Right atrium auricular region (tissue), 2 donors: ENCODE results near the gene PLA2G4F. TPM values are rescaled to one million over a fixed set of nuclear protein-coding genes. Genes with fewer than 3 reads are reported as not detected.

ENCODE experiments used
- DNase-seq: peaks from one replicate; pipeline ENCODE4 v3.0.0-alpha.2; 2019; ENCODE audit warnings: low spot score
- H3K27ac ChIP-seq, 2 donors: fragments of 200-600 bp; sonication (generic); 1 replicate in 1 of 2; 2 replicates in 1 of 2; pipeline ENCODE4 v1.5.1; 2016 to 2019
- H3K27me3 ChIP-seq, 2 donors: fragments of 200-600 bp; sonication (generic); one replicate each; pipeline versions ENCODE4 v1.5.1 to v1.6.0; 2017 to 2019
- H3K36me3 ChIP-seq: fragments of 200-600 bp; sonication (generic); one replicate; pipeline ENCODE4 v1.5.1; 2016
- H3K4me1 ChIP-seq, 2 donors: fragments of 200-600 bp; sonication (generic); one replicate each; pipeline versions ENCODE4 v1.5.1 to v1.6.0; 2017 to 2019
- H3K4me3 ChIP-seq, 2 donors: fragments of 200-600 bp; sonication (generic); 1 replicate in 1 of 2; 2 replicates in 1 of 2; pipeline ENCODE4 v1.5.1; 2017 to 2019; ENCODE audit warnings: mild to moderate bottlenecking in 1 of 2, moderate library complexity in 1 of 2
- H3K9me3 ChIP-seq, 2 donors: fragments of 200-600 bp; sonication (generic); one replicate each; pipeline ENCODE4 v1.5.1; 2019
- total RNA-seq, 2 donors: library from RNA; depleted of rRNA; stranded (reverse); fragments of >200 nt; gene quantifications; one replicate each; pipeline ENCODE4 v1.1.0, GENCODE V29; 2016
- TF ChIP-seq, protein P1 (sequence below), 2 donors: fragments of 200-600 bp; sonication (generic); IDR thresholded peaks; one replicate each; pipeline ENCODE4 v1.5.1; 2019; ENCODE audit warnings: antibody characterized with exemption in 2 of 2

PLA2G4F gene, protein sequence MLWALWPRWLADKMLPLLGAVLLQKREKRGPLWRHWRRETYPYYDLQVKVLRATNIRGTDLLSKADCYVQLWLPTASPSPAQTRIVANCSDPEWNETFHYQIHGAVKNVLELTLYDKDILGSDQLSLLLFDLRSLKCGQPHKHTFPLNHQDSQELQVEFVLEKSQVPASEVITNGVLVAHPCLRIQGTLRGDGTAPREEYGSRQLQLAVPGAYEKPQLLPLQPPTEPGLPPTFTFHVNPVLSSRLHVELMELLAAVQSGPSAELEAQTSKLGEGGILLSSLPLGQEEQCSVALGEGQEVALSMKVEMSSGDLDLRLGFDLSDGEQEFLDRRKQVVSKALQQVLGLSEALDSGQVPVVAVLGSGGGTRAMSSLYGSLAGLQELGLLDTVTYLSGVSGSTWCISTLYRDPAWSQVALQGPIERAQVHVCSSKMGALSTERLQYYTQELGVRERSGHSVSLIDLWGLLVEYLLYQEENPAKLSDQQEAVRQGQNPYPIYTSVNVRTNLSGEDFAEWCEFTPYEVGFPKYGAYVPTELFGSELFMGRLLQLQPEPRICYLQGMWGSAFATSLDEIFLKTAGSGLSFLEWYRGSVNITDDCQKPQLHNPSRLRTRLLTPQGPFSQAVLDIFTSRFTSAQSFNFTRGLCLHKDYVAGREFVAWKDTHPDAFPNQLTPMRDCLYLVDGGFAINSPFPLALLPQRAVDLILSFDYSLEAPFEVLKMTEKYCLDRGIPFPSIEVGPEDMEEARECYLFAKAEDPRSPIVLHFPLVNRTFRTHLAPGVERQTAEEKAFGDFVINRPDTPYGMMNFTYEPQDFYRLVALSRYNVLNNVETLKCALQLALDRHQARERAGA
- 1 to 10 TPM in 1 of 2 donors, under 1 TPM in 1; 0.35 to 3.0 TPM for total RNA-seq

DNA sequence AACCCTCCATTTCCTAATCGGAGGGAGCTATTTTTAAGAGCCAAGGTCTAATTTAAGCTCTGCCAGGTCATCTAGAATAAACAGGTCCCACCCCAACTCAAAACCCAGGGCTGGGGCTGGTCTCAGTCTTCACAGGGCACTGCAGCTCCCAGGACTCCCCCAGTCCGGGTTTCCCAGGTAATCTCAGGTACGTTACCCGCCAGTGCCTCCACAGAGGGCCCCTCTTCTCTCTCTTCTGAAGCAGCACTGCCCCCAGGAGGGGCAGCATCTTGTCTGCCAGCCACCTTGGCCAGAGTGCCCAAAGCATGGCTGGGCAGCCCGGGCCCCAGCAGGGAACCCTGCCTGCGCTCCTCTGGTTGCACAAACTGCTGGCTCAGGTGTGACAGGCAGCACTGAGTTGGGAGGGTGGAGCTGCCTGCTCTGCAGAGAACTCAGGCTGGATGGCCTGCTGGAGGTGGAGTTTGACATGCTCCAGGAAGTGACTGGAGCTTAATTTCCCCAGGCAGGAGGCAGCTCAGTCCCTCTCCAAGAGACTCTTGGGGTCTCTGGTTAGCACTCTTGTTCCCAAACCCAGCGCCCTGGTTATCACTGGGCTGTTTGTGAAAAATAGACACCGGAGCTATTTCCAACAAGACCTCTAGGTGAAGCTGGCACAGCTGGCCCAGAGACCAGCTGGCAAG lies at the start of gene PLA2G4F:
PLA2G4F (minus strand) TSS at position 394 of the 680 bp plus-strand sequence; CDS start at position 307, 87 bp downstream.
- peaks cover 0 to 43% of the 10 kb centered on the region in 2 donors for H3K4me1 ChIP-seq
- no peaks in the 10 kb centered on the region for H3K27me3 ChIP-seq
- no peaks in the 10 kb centered on the region for H3K9me3 ChIP-seq
- DNase-seq = no peak
- TF ChIP-seq, protein P1, sequence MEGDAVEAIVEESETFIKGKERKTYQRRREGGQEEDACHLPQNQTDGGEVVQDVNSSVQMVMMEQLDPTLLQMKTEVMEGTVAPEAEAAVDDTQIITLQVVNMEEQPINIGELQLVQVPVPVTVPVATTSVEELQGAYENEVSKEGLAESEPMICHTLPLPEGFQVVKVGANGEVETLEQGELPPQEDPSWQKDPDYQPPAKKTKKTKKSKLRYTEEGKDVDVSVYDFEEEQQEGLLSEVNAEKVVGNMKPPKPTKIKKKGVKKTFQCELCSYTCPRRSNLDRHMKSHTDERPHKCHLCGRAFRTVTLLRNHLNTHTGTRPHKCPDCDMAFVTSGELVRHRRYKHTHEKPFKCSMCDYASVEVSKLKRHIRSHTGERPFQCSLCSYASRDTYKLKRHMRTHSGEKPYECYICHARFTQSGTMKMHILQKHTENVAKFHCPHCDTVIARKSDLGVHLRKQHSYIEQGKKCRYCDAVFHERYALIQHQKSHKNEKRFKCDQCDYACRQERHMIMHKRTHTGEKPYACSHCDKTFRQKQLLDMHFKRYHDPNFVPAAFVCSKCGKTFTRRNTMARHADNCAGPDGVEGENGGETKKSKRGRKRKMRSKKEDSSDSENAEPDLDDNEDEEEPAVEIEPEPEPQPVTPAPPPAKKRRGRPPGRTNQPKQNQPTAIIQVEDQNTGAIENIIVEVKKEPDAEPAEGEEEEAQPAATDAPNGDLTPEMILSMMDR (IDR thresholded peaks at IDR 0.05) = no peak
- peaks cover 22% of the 10 kb centered on the region for H3K36me3 ChIP-seq
- H3K4me3 ChIP-seq = no peak within 1 kb of the TSS
- H3K27ac ChIP-seq = peak within 1 kb of the TSS; percentile 57 to 67

DNA sequence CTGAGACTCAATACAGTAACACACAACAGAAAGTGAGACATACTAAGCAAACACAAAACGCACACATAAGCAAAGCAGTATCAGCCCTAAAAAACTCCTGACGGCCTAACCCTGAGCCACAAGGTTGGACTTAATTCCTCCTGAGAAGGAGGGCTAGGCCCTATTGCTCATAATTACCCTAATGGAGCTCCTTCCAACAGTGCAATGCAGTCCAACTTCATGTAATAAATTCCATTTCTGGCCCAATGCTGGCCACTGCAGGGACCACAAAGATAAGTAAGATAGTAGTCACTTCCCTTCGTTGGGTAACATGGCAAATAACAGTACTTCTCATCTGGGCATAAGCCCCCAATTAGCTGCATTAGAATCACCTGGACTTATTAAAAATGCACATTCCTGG lies 47.5 kb upstream of the PLA2G4F start:
- TF ChIP-seq, protein P1 (IDR thresholded peaks at IDR 0.05) = no peak
- Histone ChIP-seq H3K27me3 (no peaks in the 10 kb centered on the region), H3K36me3 (peaks cover 6% of the 10 kb centered on the region), H3K27ac (no peak overlapping the region), H3K4me3 (no peak overlapping the region), H3K9me3 (no peaks in the 10 kb centered on the region), H3K4me1 (peaks cover 0 to 24% of the 10 kb centered on the region in 2 donors)
- no peak for DNase-seq

DNA sequence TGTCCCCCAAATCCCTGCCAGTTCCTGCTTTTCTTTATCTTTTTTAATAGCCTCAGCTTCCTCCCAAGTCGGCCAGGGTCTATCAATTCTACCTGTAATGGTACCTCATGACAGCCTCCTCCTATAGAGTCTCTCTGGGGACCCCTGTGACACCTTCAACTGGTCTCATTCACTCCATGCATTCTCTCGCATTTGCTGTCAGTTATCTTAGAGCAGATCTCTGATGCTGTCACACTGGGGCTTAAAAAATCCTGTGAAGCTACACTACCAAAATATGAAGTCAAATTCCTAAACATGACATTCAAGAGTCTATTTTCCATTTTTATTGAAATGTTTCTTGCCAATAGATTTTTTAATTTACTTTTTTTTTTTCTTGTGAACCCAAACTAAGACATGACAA lies 46.2 kb upstream of the PLA2G4F start:
- Histone ChIP-seq H3K4me1 (peaks cover 0 to 19% of the 10 kb centered on the region in 2 donors), H3K4me3 (no peak overlapping the region), H3K27me3 (no peaks in the 10 kb centered on the region), H3K27ac (no peak overlapping the region), H3K9me3 (no peaks in the 10 kb centered on the region), H3K36me3 (peaks cover 19% of the 10 kb centered on the region)
- TF ChIP-seq, protein P1 (IDR thresholded peaks at IDR 0.05) = no peak
- DNase-seq = no peak

DNA sequence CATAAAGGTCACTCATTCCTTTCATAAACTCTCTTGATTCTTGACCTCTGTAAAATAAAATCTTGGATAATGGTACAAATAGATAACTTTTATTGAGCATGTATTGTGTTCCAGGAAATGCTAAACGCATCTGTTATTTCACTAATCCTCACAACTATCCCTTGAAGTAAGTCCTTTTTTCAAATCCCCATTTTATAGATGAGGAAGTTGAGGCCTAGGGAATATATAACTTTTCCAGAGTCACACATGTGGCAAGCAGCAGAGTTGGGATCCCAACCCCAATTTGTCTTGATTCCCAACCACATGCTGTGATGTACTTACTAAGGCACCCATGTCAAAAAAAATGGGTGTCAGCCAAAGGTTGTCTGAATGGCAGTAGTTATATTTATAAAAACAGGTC lies 45.4 kb upstream of the PLA2G4F start:
- Histone ChIP-seq H3K4me1 (peaks cover 0 to 11% of the 10 kb centered on the region in 2 donors), H3K4me3 (no peak overlapping the region), H3K27ac (no peak overlapping the region), H3K27me3 (no peaks in the 10 kb centered on the region), H3K9me3 (no peaks in the 10 kb centered on the region), H3K36me3 (peaks cover 24% of the 10 kb centered on the region)
- DNase-seq = no peak
- TF ChIP-seq, protein P1 (IDR thresholded peaks at IDR 0.05) = no peak

DNA sequence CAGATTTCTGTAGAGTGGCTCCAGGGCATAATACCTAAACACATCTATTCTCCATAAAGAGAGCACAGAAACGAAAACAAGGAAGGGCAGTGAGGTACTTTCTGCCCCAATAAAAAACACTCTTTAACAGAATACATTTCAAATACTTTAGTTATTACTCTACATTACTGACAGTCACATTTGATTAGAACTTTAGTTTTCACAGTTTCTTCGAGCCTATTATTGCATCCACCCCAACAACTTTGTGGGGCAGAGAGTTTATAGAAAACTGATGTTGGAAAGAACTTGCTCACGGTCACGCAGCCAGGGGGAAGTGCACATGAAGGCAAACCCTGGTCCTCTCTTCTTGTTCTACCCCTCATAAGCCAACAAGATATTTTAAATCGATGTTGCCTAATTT lies 42.7 kb upstream of the PLA2G4F start:
- H3K4me3 ChIP-seq = no peak overlapping the region
- no peak overlapping the region for H3K27ac ChIP-seq
- H3K4me1 ChIP-seq = no peaks in the 10 kb centered on the region
- TF ChIP-seq, protein P1 (IDR thresholded peaks at IDR 0.05) = no peak
- no peak for DNase-seq
- no peaks in the 10 kb centered on the region for H3K27me3 ChIP-seq
- peaks cover 24% of the 10 kb centered on the region for H3K36me3 ChIP-seq
- H3K9me3 ChIP-seq = no peaks in the 10 kb centered on the region
